BE2C (cell line): ENCODE results near the gene TAS2R60.
A peak's percentile ranks its signal among the peaks of the same experiment; 100 is the strongest.

ENCODE experiments used
- DNase-seq: peaks from one replicate; pipeline ENCODE4 v3.0.0-alpha.2; 2020
- H3K27me3 ChIP-seq: fragments of 250-450 bp; sonication (Bioruptor Pico); 2 replicates; pipeline ENCODE4 v1.5.1; 2020; ENCODE audit warnings: mild to moderate bottlenecking
- H3K36me3 ChIP-seq: fragments of 250-450 bp; sonication (Bioruptor Pico); 2 replicates; pipeline ENCODE4 v1.5.1; 2020; ENCODE audit warnings: mild to moderate bottlenecking
- H3K4me1 ChIP-seq: fragments of 250-450 bp; sonication (Bioruptor Pico); 2 replicates; pipeline ENCODE4 v1.5.1; 2020
- H3K4me3 ChIP-seq: 2 replicates; pipeline ENCODE4 v1.5.1; 2011; ENCODE audit warnings: low read depth, low read length
- H3K9me3 ChIP-seq: fragments of 250-450 bp; sonication (Bioruptor Pico); 2 replicates; pipeline ENCODE4 v1.5.1; 2020
- TF ChIP-seq, protein P1 (sequence below): IDR thresholded peaks from 2 replicates; pipeline ENCODE4 v1.5.1; 2012; ENCODE audit warnings: mild to moderate bottlenecking, low read depth, low read length

The TAS2R60 gene

DNA sequence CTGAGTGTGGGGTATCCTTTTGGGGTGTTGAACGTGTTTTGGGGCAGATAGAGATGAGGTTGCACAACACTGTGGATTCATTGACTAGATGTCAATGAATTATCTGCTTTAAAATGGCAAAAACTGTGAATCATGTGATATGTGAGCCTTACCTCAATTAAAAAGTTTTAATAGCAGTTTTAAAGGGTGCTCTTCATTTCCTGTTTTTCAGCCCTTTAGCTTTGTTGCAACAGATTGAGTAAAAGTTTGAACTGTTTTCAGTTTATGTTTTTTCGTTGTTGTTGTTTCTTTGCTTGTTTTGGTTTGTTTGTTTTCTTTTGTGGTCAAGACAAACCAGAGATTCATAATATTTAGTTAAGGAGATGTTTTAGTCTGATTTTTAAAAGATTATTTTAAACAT, 43.8 kb downstream of the TAS2R60 start:
- no peak for DNase-seq
- TF ChIP-seq, protein P1, sequence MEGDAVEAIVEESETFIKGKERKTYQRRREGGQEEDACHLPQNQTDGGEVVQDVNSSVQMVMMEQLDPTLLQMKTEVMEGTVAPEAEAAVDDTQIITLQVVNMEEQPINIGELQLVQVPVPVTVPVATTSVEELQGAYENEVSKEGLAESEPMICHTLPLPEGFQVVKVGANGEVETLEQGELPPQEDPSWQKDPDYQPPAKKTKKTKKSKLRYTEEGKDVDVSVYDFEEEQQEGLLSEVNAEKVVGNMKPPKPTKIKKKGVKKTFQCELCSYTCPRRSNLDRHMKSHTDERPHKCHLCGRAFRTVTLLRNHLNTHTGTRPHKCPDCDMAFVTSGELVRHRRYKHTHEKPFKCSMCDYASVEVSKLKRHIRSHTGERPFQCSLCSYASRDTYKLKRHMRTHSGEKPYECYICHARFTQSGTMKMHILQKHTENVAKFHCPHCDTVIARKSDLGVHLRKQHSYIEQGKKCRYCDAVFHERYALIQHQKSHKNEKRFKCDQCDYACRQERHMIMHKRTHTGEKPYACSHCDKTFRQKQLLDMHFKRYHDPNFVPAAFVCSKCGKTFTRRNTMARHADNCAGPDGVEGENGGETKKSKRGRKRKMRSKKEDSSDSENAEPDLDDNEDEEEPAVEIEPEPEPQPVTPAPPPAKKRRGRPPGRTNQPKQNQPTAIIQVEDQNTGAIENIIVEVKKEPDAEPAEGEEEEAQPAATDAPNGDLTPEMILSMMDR = no peak
- Histone ChIP-seq H3K4me1 (peaks cover 13% of the 10 kb centered on the region), H3K27me3 (no peaks in the 10 kb centered on the region; the same call in none of the 2 replicates), H3K9me3 (no peaks in the 10 kb centered on the region), H3K36me3 (no peaks in the 10 kb centered on the region), H3K4me3 (no peak overlapping the region)

DNA sequence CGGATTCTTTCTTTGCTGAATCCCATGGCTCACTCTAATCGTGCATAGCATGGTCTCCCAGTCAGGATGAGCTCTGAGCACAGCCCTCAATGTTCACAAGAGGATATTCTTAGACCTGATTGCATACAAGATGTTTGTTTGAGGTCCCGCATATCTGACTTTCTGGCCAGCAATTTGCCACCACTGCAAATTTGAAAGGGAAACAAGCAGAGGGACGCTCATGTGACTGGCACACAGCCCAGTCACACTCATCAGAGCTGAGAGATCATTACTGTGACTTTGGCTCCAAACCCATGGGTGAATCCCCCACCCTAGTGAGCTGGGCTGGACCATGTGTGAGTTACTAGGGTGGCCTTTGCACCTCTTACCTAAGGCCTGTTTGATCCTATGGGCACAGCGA, 44.3 kb downstream of the TAS2R60 start:
- H3K36me3 ChIP-seq = no peaks in the 10 kb centered on the region
- TF ChIP-seq, protein P1 = no peak
- H3K4me3 ChIP-seq = no peak overlapping the region
- peaks cover 18% of the 10 kb centered on the region for H3K4me1 ChIP-seq
- no peaks in the 10 kb centered on the region for H3K9me3 ChIP-seq
- no peak for DNase-seq
- no peaks in the 10 kb centered on the region; the same call in none of the 2 replicates for H3K27me3 ChIP-seq

DNA sequence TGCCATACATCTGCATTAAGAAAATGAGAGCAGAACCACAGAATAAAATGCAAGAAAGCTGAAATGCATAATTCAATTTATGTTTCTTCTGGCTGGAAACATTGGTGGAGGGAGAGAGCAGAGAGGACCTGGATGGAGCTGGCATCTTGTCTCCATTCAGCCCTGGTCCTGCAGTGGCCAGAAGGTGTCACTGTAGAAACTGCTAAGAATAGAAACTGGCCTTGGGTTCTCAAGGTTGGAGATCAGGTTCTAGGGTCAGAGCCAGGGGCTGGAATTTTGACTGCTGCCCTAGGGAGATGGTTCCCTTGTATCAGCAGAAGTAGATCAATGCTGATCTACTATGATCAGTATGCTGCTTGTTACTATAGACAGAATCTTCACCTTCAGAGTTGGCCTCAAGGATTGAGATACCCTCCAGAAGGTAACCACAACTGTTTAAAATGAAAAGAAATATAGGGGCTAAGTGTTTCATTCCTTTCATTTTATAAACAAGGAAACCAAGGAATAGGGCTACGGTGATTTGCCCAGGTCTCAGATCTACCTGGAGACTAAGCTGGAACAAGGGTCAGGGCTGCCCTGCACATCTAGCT, 47.6 kb downstream of the TAS2R60 start:
- Histone ChIP-seq H3K4me3 (no peak overlapping the region), H3K36me3 (no peaks in the 10 kb centered on the region), H3K27me3 (no peaks in the 10 kb centered on the region; the same call in 1 of the 2 replicates), H3K9me3 (no peaks in the 10 kb centered on the region), H3K4me1 (peaks cover 19% of the 10 kb centered on the region)
- peak; percentile 47 for DNase-seq
- TF ChIP-seq, protein P1 = peak; percentile 52

DNA sequence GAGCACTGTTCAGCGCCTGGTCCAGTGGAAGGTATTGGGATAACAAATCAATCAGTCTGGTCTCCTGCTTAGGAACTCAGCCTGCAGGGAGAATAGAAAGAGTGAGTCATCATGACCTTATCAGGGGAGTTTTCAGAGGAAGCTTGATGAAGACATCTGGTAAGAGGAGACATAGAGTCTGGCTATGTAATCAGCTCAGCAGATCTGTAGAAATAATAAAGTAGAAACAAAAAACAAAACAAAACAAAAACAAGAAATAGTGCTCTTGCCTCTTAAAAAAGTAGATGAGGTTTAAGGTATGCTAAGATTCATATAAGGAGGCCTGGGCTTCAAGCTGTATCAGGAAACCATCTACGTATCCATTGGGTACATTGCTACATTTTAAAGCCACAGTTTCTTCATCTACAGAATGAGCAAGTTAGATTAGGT, 48.8 kb downstream of the TAS2R60 start:
- H3K9me3 ChIP-seq = no peaks in the 10 kb centered on the region
- H3K27me3 ChIP-seq = no peaks in the 10 kb centered on the region
- H3K4me1 ChIP-seq = peaks cover 19% of the 10 kb centered on the region
- no peak for DNase-seq
- TF ChIP-seq, protein P1 = no peak
- no peak overlapping the region for H3K4me3 ChIP-seq
- no peaks in the 10 kb centered on the region for H3K36me3 ChIP-seq

DNA sequence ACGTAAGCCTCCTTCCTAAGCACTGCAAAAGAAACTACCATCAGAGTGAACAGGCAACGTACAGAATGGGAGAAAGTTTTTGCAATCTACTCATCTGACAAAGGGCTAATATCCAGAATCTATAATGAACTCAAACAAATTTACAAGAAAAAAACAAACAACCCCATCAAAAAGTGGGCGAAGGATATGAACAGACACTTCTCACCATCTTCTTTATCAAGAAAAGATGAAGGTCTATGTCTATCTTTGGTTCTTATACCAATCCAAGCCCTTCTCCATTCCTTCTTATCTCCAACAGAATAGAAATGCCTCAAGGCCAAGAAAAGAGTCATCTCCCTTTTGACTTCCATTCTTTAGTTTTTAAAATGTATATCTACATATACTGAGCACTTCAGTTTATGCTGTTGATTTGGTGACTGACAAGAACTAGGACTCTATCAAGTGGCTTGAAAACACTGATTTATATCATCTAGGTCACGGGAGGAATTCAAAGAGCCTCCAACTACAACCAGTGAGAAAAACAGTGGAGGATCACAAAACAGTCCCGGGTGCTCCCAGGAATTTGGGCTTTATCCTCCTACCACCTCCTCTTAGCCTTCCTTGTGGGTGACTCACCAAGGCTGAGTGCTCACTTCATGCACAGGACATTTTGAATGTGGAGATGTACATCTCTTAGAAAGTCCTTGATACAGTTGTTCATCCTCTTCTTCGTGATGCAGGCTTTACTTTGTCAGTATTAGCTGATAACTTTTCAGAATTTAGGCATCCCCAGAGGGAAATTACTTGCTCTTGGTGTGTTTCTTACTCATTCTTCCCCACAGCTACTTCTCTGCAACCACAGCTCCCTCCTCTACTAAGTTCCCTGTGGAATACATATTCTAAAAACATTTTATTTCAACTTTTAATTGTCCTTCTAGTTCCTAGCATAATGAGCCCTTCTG, 49.8 kb downstream of the TAS2R60 start:
- DNase-seq = no peak
- H3K27me3 ChIP-seq = no peaks in the 10 kb centered on the region
- H3K4me3 ChIP-seq = no peak overlapping the region
- H3K36me3 ChIP-seq = no peaks in the 10 kb centered on the region
- peaks cover 19% of the 10 kb centered on the region for H3K4me1 ChIP-seq
- H3K9me3 ChIP-seq = no peaks in the 10 kb centered on the region
- TF ChIP-seq, protein P1 = no peak

DNA sequence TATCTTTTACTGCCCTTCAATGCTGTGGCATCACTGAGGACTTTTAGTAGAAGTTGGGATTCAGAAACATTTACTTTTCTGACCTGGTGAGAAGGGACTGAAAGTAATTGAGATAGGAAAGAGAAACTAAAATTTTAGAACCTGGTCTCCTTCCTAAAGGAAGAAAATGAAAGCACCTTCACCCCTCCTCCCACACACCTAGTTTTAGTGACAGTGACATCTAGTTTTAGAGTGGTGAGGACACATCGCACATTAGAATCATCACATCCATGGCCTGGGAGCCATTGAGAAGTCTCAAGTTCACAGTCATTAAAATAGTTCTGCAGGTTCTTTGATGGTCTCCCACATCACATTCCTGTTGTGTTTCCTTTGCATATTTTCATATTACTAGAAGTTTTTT, 50.5 kb downstream of the TAS2R60 start:
- Histone ChIP-seq H3K27me3 (no peaks in the 10 kb centered on the region), H3K9me3 (no peaks in the 10 kb centered on the region), H3K4me3 (no peak overlapping the region), H3K4me1 (peaks cover 19% of the 10 kb centered on the region), H3K36me3 (no peaks in the 10 kb centered on the region)
- TF ChIP-seq, protein P1 = no peak
- no peak for DNase-seq
